Kidney (tissue), 14 donors: Measurements from ENCODE around the gene RNU6-7. TPM values are rescaled to one million over a fixed set of nuclear protein-coding genes. Genes with fewer than 3 reads are reported as not detected.

Source experiments
- DNase-seq, 5 donors: peaks; one replicate each; pipeline ENCODE4 v3.0.0-alpha.2; 2013 to 2020
- FAIRE-seq: peaks from 2 replicates; lab custom pipeline; 2012; peaks lifted over from hg19 to GRCh38; lab: Jason Lieb, UNC
- H3K27ac ChIP-seq, 2 donors: one replicate each; pipeline ENCODE4 v1.7.0; 2013; ENCODE audit warnings: low read depth in 2 of 2, low read length in 2 of 2, inconsistent platforms in 1 of 2
- H3K27me3 ChIP-seq: one replicate; pipeline ENCODE4 v1.7.1; 2013; ENCODE audit warnings: low read length, inconsistent platforms; ENCODE audit not compliant: control insufficient read depth, insufficient read depth
- H3K36me3 ChIP-seq, 3 donors: one replicate each; pipeline versions ENCODE4 v1.7.0 to v1.7.1; 2013; ENCODE audit warnings: low read length in 3 of 3, control low read depth in 1 of 3, inconsistent platforms in 1 of 3; ENCODE audit not compliant: insufficient read depth in 3 of 3, control insufficient read depth in 2 of 3
- H3K4me1 ChIP-seq, 3 donors: one replicate each; pipeline versions ENCODE4 v1.7.0 to v1.7.1; 2013; ENCODE audit warnings: low read length in 3 of 3, inconsistent platforms in 1 of 3, low read depth in 1 of 3; ENCODE audit not compliant: control insufficient read depth in 2 of 3, insufficient read depth in 2 of 3
- H3K4me3 ChIP-seq, 3 donors: one replicate each; pipeline versions ENCODE4 v1.7.0 to v1.8.1; 2013; ENCODE audit warnings: low read length in 3 of 3, control low read depth in 1 of 3, inconsistent platforms in 1 of 3
- H3K9ac ChIP-seq, 3 donors: one replicate each; pipeline versions ENCODE4 v1.7.0 to v1.7.1; 2013; ENCODE audit warnings: low read length in 3 of 3, control low read depth in 1 of 3, inconsistent platforms in 1 of 3
- H3K9me3 ChIP-seq, 3 donors: one replicate each; pipeline versions ENCODE4 v1.7.0 to v1.7.1; 2013; ENCODE audit warnings: low read length in 3 of 3, control low read depth in 1 of 3, inconsistent platforms in 1 of 3; ENCODE audit not compliant: control insufficient read depth in 2 of 3, insufficient read depth in 1 of 3
- CTCF ChIP-seq: IDR thresholded peaks from 3 replicates; pipeline ENCODE4 v1.5.1; 2012; ENCODE audit warnings: mild to moderate bottlenecking, moderate library complexity, borderline replicate concordance; ENCODE audit not compliant: insufficient read depth; ENCODE audit errors: extremely low read depth
- intact Hi-C: fragments of 100-400 bp; cut with DNase I; formaldehyde crosslinking; loops from one replicate; pipeline ENCODE4 v1.11.1; 2022
- polyA plus RNA-seq: library from polyadenylated mRNA; stranded (reverse); fragments of 350-450 nt; fragmentation: Illumina TruSeq; extraction: RNeasy Lipid Tissue Mini Kit (QIAGEN cat#74804); gene quantifications from one replicate; pipeline ENCODE4 v1.2.3, GENCODE V29; 2014; ENCODE audit warnings: low read depth, low replicate concordance; ENCODE audit not compliant: insufficient read depth
- total RNA-seq: library from RNA; stranded (reverse); fragmentation: NEBNext Ultra II Directional; extraction: Animal tissue kit (Norgen Biotek cat#: 25700); gene quantifications from one replicate; pipeline ENCODE4 v1.2.1, GENCODE V29; 2021
- donor health status: control.
- donor health status: control.
- donor health status: control.
- donor health status: control.
- donor health status: control.
- donor health status: DM: yes; HTN: yes; CAD: no.
- donor health status: Normal renal cell carcinoma (clear cell type).

Gene RNU6-7
- total and polyA plus RNA-seq, 2 donors from 2014 or later = not detected

GRCh38 chr14:32205984-32206383 is 4.1 kb downstream of the RNU6-7 start:
- no peak overlapping the region for H3K27ac ChIP-seq
- no peak overlapping the region for H3K4me3 ChIP-seq
- no peak overlapping the region for H3K9ac ChIP-seq
- peaks cover 0 to 4% (median 0%) of the 10 kb centered on the region in 3 donors for H3K4me1 ChIP-seq
- no peak for FAIRE-seq
- no peak for DNase-seq
- H3K9me3 ChIP-seq = no peaks in the 10 kb centered on the region
- H3K27me3 ChIP-seq = no peaks in the 10 kb centered on the region
- intact Hi-C loops = no loop called here
- TF ChIP-seq CTCF = no peak
- H3K36me3 ChIP-seq = no peaks in the 10 kb centered on the region

GRCh38 chr14:32206552-32206951 is 4.7 kb downstream of the RNU6-7 start:
- H3K4me3 ChIP-seq = no peak overlapping the region
- FAIRE-seq = no peak
- H3K27ac ChIP-seq = no peak overlapping the region
- peaks cover 0 to 4% (median 0%) of the 10 kb centered on the region in 3 donors for H3K4me1 ChIP-seq
- H3K27me3 ChIP-seq = no peaks in the 10 kb centered on the region
- TF ChIP-seq CTCF = no peak
- intact Hi-C loops = no loop called here
- DNase-seq = no peak
- no peaks in the 10 kb centered on the region for H3K9me3 ChIP-seq
- H3K9ac ChIP-seq = no peak overlapping the region
- H3K36me3 ChIP-seq = no peaks in the 10 kb centered on the region

GRCh38 chr14:32208490-32208889 is 6.6 kb downstream of the RNU6-7 start:
- H3K9me3 ChIP-seq = no peaks in the 10 kb centered on the region
- no peaks in the 10 kb centered on the region for H3K36me3 ChIP-seq
- no peak overlapping the region for H3K4me3 ChIP-seq
- no peak overlapping the region for H3K27ac ChIP-seq
- DNase-seq (no peak), FAIRE-seq (no peak)
- H3K27me3 ChIP-seq = no peaks in the 10 kb centered on the region
- H3K9ac ChIP-seq = no peak overlapping the region
- intact Hi-C loops = no loop called here
- H3K4me1 ChIP-seq = no peaks in the 10 kb centered on the region
- TF ChIP-seq CTCF = no peak

GRCh38 chr14:32209471-32209870 is 7.6 kb downstream of the RNU6-7 start:
- no peaks in the 10 kb centered on the region for H3K9me3 ChIP-seq
- no peaks in the 10 kb centered on the region for H3K36me3 ChIP-seq
- H3K9ac ChIP-seq = no peak overlapping the region
- no peak for TF ChIP-seq CTCF
- DNase-seq = no peak
- H3K4me3 ChIP-seq = no peak overlapping the region
- H3K27me3 ChIP-seq = no peaks in the 10 kb centered on the region
- intact Hi-C loops = no loop called here
- H3K27ac ChIP-seq = no peak overlapping the region
- no peak for FAIRE-seq
- H3K4me1 ChIP-seq = no peaks in the 10 kb centered on the region
